B cell (primary cell): ENCODE data around the gene FRMD4A. TPM values are rescaled to one million over a fixed set of nuclear protein-coding genes. Genes with fewer than 3 reads are reported as not detected.

ENCODE experiments used
- ATAC-seq: fragments of 200-7000 bp; cut with Tn5 transposase; one replicate; pipeline ENCODE4 v1.10.0; 2021; ENCODE audit warnings: low read depth, mild to moderate bottlenecking, moderate number of reproducible peaks, moderate library complexity
- CTCF ChIA-PET: fragments of 350-600 bp; sonication (Branson Sonifier 250); formaldehyde crosslinking; loops from one replicate; lab custom pipeline; 2021; ENCODE audit warnings: antibody characterized with exemption, inconsistent platforms; lab: Charles Lee
- POLR2A ChIA-PET: fragments of 350-600 bp; sonication (Branson Sonifier 250); formaldehyde crosslinking; loops from one replicate; lab custom pipeline; 2021; ENCODE audit warnings: antibody characterized with exemption; lab: Charles Lee
- DNase-seq: peaks from one replicate; pipeline ENCODE4 v3.0.0; 2013
- H2AFZ ChIP-seq: 2 replicates; pipeline ENCODE4 v1.6.1; 2012; ENCODE audit warnings: mild to moderate bottlenecking, low read depth, low read length; ENCODE audit not compliant: insufficient read depth, poor library complexity, severe bottlenecking
- H3K27ac ChIP-seq, 2 donors: 1 replicate in 1 of 2; 2 replicates in 1 of 2; pipeline ENCODE4 v1.5.1; 2012 to 2013; ENCODE audit warnings: low read length in 2 of 2, mild to moderate bottlenecking in 2 of 2, moderate library complexity in 1 of 2
- H3K27me3 ChIP-seq, 4 experiments: fragments of 200-600 bp in 1 of 4; sonication (generic) in 1 of 4; replicated peaks in 1 of 4; 1 replicate in 2 of 4; 2 replicates in 2 of 4; pipeline versions ENCODE4 v1.6.1 to v1.7.0; 2013 to 2016; ENCODE audit warnings: low read length in 3 of 4, mild to moderate bottlenecking in 2 of 4, mixed read lengths in 1 of 4, moderate library complexity in 1 of 4; ENCODE audit not compliant: insufficient read depth in 4 of 4, control insufficient read depth in 3 of 4; ENCODE audit errors: control extremely low read depth in 1 of 4
- H3K36me3 ChIP-seq, 2 experiments: replicated peaks in 1 of 2; 1 replicate in 1 of 2; 2 replicates in 1 of 2; pipeline versions ENCODE4 v1.6.1 to v1.7.1; 2013; ENCODE audit warnings: low read length in 1 of 2; ENCODE audit not compliant: insufficient read depth in 2 of 2, control insufficient read depth in 1 of 2; ENCODE audit errors: control extremely low read depth in 1 of 2, extremely low read depth in 1 of 2
- H3K4me1 ChIP-seq, 2 donors: fragments of 200-600 bp in 1 of 2; sonication (generic) in 1 of 2; 1 replicate in 1 of 2; 2 replicates in 1 of 2; pipeline versions ENCODE4 v1.5.1 to v1.6.1; 2013 to 2017; ENCODE audit warnings: low read length in 2 of 2; ENCODE audit not compliant: control insufficient read depth in 2 of 2, insufficient read depth in 2 of 2
- H3K4me2 ChIP-seq: replicated peaks from 2 replicates; pipeline ENCODE3; 2012; ENCODE audit warnings: mild to moderate bottlenecking, low read depth, low read length; ENCODE audit not compliant: poor library complexity, severe bottlenecking
- H3K4me3 ChIP-seq, 5 experiments: fragments of 200-600 bp in 1 of 5; sonication (generic) in 1 of 5; 1 replicate in 3 of 5; 2 replicates in 2 of 5; pipeline versions ENCODE4 v1.5.1 to v1.7.0; 2011 to 2016; ENCODE audit warnings: low read length in 4 of 5, mild to moderate bottlenecking in 4 of 5, low read depth in 2 of 5, control low read depth in 1 of 5, moderate library complexity in 1 of 5; ENCODE audit not compliant: insufficient read depth in 1 of 5; ENCODE audit errors: control extremely low read depth in 1 of 5, extremely low read depth in 1 of 5
- H3K79me2 ChIP-seq: fragments of 200-600 bp; sonication (generic); one replicate; pipeline ENCODE4 v1.6.0; 2016; ENCODE audit warnings: low read length; ENCODE audit not compliant: control insufficient read depth, insufficient read depth
- H3K9ac ChIP-seq: fragments of 200-600 bp; sonication (generic); 2 replicates; pipeline ENCODE4 v1.6.1; 2017; ENCODE audit warnings: mild to moderate bottlenecking, low read length, moderate library complexity
- H3K9me3 ChIP-seq, 3 donors: one replicate each; pipeline versions ENCODE4 v1.6.1 to v1.7.1; 2013; ENCODE audit warnings: low read length in 2 of 3; ENCODE audit not compliant: control insufficient read depth in 2 of 3, insufficient read depth in 1 of 3; ENCODE audit errors: control extremely low read depth in 1 of 3
- H4K20me1 ChIP-seq: 2 replicates; pipeline ENCODE4 v1.6.0; 2012; ENCODE audit warnings: mild to moderate bottlenecking, low read length; ENCODE audit not compliant: insufficient read depth, control insufficient read depth, poor library complexity, severe bottlenecking
- H3K27ac Mint-ChIP-seq: one replicate; pipeline ENCODE4 v1.8.0; 2021; ENCODE audit warnings: mixed read lengths
- H3K27me3 Mint-ChIP-seq: one replicate; pipeline ENCODE4 v1.8.0; 2021; ENCODE audit warnings: mixed read lengths
- H3K4me1 Mint-ChIP-seq: one replicate; pipeline ENCODE4 v1.8.0; 2021; ENCODE audit warnings: mixed read lengths
- H3K4me3 Mint-ChIP-seq: one replicate; pipeline ENCODE4 v1.8.0; 2021; ENCODE audit warnings: mixed read lengths
- H3K9me3 Mint-ChIP-seq: one replicate; pipeline ENCODE4 v1.8.0; 2022; ENCODE audit warnings: mixed read lengths; ENCODE audit not compliant: insufficient read depth
- EZH2 ChIP-seq: IDR thresholded peaks from 2 replicates; pipeline ENCODE4 v1.6.1; 2012; ENCODE audit warnings: borderline replicate concordance, low read depth, mild to moderate bottlenecking, moderate library complexity, low read length; ENCODE audit not compliant: insufficient read depth, poor library complexity, severe bottlenecking
- WGBS: methylation state at CpG from one replicate; pipeline ENCODE4 v1.1.5; 2013; ENCODE audit warnings: missing lambda C conversion rate; ENCODE audit not compliant: insufficient coverage; 5-methylcytosine and 5-hydroxymethylcytosine counted together
- intact Hi-C: fragments of 100-400 bp; cut with micrococcal nuclease; formaldehyde crosslinking; loops from one replicate; pipeline ENCODE4 v1.10.0; 2022
- polyA plus RNA-seq: library from polyadenylated mRNA; depleted of rRNA; stranded (reverse); fragments of >200 nt; gene quantifications from 2 replicates; pipeline ENCODE4 v1.2.3, GENCODE V29; 2012
- total RNA-seq, 2 donors: library from RNA; stranded (reverse); fragments of 120-200 nt in 1 of 2; gene quantifications; 1 replicate in 1 of 2; 2 replicates in 1 of 2; pipeline versions ENCODE4 v1.2.3 to v1.2.4, GENCODE V29; 2013 to 2022
- TF ChIP-seq, protein P1 (sequence below): fragments of 200-600 bp; IDR thresholded peaks from one replicate; pipeline ENCODE4 v1.8.0; 2022; ENCODE audit warnings: antibody characterized with exemption, mild to moderate bottlenecking

FRMD4A gene
- total and polyA plus RNA-seq, 2 donors (not counting 1 experiment from before 2014, with no cell fraction given), result 0.76 to 3.4 TPM

DNA sequence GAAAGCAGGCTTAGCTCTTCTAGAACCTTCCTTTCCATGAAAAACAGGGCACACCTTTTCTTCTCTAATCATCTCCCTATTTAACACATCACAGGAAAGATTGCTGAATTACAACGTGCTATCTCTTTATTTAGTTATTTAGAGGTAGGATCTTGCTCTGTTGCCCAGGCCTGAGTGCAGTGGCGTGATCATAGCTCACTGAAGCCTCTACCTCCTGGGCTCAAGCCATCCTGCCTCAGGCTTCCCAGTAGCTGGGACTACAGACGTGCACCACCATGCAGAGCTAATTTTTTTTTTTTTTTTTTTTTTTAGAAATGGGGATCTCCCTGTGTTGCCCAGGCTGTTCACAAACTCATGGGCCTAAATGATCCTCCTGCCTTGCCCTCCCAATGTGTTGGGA, 492.8 kb downstream of the FRMD4A start:
- peaks cover 9% of the 10 kb centered on the region for H3K4me1 Mint-ChIP-seq
- intact Hi-C loops, result no loop called here
- 100% methylated on average over 1 of the region's 3 CpGs for WGBS
- ATAC-seq (no peak), DNase-seq (no peak)
- no peaks in the 10 kb centered on the region for H3K36me3 ChIP-seq
- ChIA-PET CTCF (interaction anchor here (0.6 kb wide), 1 partner anchor 8 kb away, joined by 4 read pairs; no protein-coding TSS in a partner anchor), POLR2A (no interaction called here)
- H3K4me3 ChIP-seq, result no peak overlapping the region
- no peaks in the 10 kb centered on the region for H3K27me3 ChIP-seq
- H3K9me3 Mint-ChIP-seq, result peaks cover 8% of the 10 kb centered on the region
- no peak overlapping the region for H3K9ac ChIP-seq
- no peak for TF ChIP-seq EZH2
- TF ChIP-seq, protein P1, sequence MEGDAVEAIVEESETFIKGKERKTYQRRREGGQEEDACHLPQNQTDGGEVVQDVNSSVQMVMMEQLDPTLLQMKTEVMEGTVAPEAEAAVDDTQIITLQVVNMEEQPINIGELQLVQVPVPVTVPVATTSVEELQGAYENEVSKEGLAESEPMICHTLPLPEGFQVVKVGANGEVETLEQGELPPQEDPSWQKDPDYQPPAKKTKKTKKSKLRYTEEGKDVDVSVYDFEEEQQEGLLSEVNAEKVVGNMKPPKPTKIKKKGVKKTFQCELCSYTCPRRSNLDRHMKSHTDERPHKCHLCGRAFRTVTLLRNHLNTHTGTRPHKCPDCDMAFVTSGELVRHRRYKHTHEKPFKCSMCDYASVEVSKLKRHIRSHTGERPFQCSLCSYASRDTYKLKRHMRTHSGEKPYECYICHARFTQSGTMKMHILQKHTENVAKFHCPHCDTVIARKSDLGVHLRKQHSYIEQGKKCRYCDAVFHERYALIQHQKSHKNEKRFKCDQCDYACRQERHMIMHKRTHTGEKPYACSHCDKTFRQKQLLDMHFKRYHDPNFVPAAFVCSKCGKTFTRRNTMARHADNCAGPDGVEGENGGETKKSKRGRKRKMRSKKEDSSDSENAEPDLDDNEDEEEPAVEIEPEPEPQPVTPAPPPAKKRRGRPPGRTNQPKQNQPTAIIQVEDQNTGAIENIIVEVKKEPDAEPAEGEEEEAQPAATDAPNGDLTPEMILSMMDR, result no peak
- H3K27ac Mint-ChIP-seq, result no peak overlapping the region
- no peaks in the 10 kb centered on the region for H3K79me2 ChIP-seq
- no peaks in the 10 kb centered on the region for H4K20me1 ChIP-seq
- no peak overlapping the region for H3K27ac ChIP-seq
- no peak overlapping the region for H3K4me2 ChIP-seq
- no peaks in the 10 kb centered on the region for H3K4me1 ChIP-seq
- H3K27me3 Mint-ChIP-seq, result peaks cover 3% of the 10 kb centered on the region
- no peak overlapping the region for H2AFZ ChIP-seq
- H3K9me3 ChIP-seq, result peaks cover 0 to 10% (median 9%) of the 10 kb centered on the region in 3 donors
- H3K4me3 Mint-ChIP-seq, result no peak overlapping the region

DNA sequence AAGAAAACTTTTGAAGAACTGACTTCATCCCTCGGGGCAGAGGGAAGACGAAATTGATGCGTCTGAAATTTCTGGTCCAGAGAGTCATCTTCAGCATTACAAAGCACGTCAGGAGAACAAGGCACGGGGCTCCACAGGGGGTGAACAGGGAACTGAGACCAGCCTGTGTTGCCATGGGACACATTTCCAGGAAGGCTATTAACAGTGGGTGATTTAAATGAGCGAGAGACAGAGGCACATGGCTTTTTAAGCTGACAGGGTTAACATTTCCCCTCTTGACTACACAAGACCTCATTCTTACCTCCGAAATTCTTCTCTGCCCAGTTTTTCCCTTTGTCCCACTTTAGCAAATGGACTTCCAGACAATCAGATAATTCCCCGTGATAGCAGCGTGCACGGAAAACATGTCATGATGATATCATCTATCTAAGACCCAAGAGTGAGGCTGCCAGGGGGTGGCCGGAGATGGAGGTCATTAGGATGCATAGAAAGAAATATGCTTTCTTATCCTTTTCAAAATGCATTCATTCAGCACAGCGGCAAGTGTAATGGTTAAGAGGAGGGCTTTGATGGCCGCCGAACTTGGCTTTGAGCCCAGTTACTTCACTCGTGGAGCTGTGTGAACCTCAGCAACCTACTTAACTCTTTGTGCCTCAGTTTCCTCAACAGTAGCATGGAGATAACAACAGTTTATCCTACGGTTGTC, 496.0 kb downstream of the FRMD4A start:
- Mint-ChIP-seq H3K4me3 (no peak overlapping the region), H3K27ac (no peak overlapping the region), H3K27me3 (no peaks in the 10 kb centered on the region), H3K9me3 (no peaks in the 10 kb centered on the region), H3K4me1 (peaks cover 28% of the 10 kb centered on the region)
- Histone ChIP-seq H3K79me2 (no peaks in the 10 kb centered on the region), H3K9ac (no peak overlapping the region), H3K36me3 (no peaks in the 10 kb centered on the region), H3K27me3 (no peaks in the 10 kb centered on the region), H2AFZ (no peak overlapping the region), H3K4me2 (no peak overlapping the region), H3K9me3 (no peaks in the 10 kb centered on the region), H3K27ac (no peak overlapping the region), H4K20me1 (no peaks in the 10 kb centered on the region), H3K4me1 (peaks cover 14 to 16% of the 10 kb centered on the region in 2 donors), H3K4me3 (no peak overlapping the region)
- ChIA-PET CTCF (no interaction called here), POLR2A (no interaction called here)
- intact Hi-C loops, result no loop called here
- DNase-seq, result no peak
- TF ChIP-seq EZH2, result no peak
- TF ChIP-seq, protein P1, result no peak
- no peak for ATAC-seq
- WGBS, result 57% methylated on average over 5 of the region's 16 CpGs
